GM18498 (cell line): ENCODE measurements around the gene CHD2.
"Not testable (repeated sequence)": the region's sequence is repeated elsewhere in the genome, so short reads cannot be mapped to it uniquely, and the experiment has no call there.

ENCODE experiments used
- ATAC-seq: cut with Tn5 transposase; IDR thresholded peaks from one replicate; pipeline ENCODE4 v1.9.1; 2021; ENCODE audit warnings: mild to moderate bottlenecking, moderate library complexity; ENCODE audit not compliant: unreplicated experiment

Gene CHD2

DNA sequence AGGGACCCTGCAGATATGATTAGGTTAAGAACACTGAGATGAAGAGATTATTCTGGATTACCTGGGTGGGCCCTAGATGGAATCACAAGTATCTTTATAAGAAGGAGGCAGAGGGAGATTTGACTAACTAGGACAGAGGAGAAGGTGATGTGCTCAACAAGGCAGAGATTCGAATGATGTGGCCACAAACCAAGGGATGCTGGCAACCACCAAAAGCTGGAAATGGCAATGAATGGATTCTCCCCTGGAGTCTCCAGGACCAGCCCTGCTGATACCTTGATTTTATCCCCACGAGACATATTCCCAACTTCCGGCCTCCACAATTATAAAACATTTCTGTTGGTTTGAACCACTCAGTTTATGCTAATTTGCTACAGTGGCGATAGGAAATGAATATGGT lies 146.0 kb downstream of the CHD2 start:
- no peak for ATAC-seq

DNA sequence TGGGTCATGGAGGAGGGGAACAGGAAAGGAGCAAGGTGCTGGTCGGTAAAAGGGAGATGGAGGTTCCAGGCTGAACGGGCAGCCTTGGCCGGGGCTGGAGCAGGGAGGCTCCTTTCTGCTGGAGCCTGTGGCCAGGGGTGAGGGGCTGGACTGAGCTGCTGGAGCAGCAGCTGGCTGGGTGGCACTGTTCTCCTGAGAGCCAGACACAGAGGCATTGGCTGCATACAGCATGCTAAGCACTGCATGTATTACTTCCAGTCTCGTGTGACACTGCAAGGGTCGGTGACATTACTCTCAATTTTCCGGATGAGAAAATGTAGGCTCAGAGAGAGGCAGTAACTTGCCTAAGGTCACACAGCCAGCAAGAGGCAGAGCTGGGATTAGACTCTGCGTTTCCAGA lies 146.6 kb downstream of the CHD2 start:
- ATAC-seq = no peak

DNA sequence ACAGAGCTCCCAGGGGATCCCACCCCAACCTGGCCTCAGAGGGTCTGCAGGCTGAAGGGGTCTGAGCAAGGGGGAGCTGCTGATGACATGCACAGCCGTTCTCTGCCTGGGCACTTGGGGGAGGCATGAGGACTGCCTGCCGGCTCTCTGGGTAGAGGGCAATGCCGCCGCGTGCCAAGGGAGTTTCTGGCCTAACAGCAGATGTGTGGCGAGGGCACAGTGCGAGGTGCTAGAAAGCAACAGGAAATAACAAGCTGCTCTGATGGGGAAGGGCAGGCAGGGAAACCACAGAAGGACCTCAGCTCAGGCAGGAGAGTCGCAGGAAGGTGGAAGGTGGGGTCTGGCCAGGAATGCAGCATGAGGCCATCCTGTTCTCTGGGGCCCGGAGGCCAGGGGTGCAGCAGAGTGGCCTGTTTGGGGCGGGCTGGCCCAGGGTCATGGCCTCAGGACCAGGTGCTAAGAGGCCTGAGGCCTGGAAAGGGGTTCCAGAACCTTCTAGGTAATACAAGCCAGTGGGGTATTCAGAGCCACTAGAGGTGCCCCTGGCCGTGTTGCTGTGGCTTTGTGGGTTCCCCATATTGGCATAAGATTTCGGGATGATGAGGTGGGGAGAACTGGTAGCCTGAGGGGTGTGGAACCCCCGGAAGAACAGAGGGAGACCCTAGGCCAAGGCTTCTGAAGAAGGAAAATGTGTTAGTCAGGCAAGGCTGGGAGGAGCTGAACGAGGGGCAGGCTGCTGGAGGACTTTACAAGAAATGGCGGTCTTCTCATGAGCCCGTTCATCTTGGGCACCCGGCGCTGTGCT lies 147.7 kb downstream of the CHD2 start:
- peak; percentile 56 for ATAC-seq

DNA sequence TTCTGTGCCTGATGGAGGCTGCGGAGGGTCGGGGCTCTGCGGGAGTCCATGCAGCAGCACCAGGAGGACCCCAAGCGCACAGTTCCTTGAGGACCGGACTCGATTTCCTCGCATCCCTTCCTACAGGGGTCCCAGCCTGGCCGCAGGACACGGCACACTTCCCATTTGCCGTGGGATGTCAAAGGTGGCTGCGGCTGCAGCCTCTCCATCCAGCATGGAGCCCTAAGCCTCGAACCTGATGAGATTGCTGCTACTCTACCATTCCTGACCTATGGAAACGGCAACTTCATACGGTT lies 148.2 kb downstream of the CHD2 start:
- no peak for ATAC-seq

DNA sequence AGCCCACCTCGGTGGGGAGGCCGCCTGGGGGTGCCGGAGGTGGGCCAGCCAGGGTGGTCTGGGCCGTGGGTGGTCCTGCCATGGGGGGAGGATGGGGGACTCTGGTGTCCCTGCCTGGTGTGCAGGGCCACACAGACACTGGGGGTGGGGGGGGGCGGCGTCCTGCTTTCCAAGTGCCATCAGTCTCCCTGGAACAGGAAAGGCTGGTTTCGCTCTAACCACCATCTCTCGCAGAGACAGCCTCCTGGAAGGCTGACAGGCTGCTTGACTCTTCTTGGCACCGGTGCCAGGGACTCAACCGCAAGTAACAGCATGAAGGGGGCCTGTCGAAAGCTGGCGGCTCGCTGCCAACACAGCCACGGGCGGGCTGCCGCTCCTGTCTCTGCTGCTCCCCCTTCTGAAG lies 148.6 kb downstream of the CHD2 start:
- no peak for ATAC-seq

DNA sequence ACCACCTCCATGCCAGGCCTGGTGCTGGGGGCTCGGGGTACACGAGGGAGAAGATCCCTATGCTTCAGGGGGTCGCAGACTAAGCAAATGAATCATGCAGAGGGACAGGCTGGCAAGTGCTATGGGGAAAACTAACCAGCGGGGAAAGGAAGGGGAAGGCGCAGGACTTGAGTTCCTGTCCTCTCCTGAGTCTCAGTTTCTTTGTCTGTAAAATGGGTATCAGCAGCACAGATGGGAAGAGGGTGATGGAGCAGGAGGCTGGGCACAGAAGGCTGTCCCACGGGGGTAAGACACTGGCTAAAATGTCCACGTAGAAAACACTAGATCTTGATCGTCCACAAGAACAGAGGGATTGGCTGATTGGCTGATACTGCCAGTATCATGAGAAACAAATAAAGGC lies 149.1 kb downstream of the CHD2 start:
- no peak for ATAC-seq

DNA sequence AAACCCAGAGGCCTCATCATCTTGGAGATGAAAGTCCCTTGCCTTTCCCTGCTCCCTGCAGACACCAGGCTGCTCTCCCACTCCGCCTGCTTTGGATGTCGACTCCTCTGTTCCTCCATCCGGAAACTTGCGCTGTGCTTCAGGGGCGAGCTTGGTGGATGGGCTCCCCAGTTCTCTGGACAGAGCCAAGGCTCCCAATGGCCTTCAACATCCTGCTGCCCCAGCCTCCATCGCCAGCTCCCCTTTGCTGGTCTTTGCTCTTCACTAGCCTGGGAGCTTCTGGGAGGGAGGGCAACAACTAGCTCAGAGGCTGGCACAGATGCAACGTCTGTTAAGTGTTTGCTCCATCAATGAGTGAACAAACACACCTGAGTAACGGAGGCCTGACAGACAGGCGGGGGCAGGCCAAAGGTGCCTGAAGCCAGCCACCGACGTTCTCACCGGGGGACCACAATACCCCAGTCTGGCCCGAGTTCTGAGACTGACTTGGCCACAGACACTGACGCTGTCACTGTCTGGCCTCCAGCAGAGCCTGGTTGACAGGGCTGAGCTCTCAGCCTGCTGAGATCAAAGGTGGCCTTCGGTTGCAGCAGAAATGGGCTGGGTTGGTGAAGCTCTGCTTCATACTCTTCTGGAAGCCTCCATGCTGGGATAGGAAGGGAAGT lies 149.9 kb downstream of the CHD2 start:
- no peak for ATAC-seq

DNA sequence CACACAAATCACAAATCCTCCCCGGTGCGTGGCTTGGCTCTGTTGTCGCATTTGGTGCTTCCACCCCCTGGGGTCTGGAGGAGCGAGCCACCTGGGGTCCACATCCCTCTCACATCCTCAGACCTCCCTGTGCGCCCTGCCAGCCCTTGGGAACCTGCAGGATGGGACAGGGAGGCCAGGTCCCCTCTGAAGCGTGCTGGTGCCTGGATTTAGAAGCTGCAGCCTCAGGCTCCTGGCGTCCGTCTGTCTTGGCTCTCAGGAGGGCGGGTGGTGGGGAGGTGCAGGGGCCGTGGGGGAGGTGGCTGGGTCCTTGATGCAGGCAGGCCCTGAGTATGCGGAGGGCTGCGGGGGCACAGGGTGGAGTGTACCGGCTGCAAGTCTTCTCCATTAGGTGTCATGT lies 150.5 kb downstream of the CHD2 start:
- no peak for ATAC-seq

DNA sequence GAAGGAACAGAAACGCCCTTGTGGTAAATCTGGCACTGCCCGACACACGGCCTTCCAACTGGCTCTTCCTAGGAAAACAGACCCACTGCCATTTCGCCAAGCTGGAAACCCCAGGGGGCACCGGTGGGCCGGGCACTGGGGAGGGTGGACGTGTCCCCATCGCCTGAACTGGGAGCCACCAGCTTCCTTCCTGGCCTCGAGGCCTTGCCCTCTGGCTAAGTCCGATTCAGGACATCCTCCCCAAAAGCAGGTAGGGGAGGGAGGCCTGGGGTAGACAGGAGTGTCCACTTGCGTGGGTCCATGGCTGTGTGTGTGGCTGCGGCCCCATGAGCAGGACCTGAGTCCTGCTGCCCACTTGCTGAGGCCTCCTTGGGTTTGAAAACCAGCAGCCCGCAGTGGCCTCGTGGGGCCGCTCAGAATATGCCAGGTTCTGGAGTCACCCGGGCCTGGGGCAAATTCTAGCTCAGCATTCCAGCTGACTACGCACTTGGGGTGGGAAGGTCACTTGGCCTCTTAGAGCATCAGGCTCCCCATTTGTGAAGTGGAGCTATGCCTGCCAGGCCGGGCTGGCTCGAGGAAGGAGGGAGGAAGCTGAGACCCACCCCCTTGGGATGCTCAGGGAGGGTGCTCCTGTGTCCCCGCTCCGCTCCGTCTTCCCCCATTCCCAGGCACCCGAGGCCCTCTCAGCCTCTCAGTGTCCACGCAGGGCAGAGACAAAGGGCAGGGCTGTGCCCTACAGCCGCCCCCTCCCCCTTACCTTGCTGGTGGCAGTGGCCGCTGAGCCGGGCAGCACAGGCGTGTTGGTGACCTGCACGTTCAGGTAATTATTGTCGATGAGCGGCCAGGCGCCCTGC lies 151.3 kb downstream of the CHD2 start:
- no peak for ATAC-seq

DNA sequence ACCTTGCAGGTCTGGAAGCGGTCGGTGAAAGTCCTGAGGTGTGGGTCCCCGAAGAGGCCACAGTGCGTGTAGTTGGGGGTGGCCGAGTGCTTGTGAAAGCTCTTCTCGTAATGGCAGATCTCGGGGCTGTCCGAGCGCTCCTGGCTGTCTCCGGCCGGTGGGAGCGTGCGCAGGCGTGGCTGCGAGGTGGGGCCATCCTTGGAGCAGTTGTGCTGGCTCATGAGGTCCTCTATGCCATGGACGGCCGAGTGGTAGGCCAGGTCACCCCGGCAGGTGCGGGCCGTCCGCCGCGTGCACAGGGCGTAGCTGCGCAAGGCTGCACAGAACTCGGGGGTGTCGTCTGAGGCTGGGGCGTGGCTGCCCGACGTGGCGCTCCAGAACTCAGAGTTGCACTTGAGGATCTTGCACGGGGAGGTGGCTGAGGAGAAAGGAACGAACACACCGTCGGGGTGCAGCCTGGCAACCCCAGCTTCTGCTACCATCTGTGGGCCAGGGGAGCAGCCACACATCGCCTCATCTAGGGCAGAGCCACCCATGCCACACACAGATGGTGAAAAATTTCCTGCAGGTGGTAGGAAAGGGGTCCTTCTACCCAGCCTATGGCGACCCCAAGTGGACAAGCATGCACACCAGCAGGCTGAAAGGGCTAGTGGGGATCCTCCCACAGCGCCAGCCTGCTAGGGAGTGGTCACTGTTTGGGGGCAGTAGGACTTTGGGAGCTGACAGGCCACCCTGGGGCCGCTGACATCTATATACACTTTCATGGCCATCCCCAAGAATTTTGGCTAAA lies 152.2 kb downstream of the CHD2 start:
- ATAC-seq = no peak

DNA sequence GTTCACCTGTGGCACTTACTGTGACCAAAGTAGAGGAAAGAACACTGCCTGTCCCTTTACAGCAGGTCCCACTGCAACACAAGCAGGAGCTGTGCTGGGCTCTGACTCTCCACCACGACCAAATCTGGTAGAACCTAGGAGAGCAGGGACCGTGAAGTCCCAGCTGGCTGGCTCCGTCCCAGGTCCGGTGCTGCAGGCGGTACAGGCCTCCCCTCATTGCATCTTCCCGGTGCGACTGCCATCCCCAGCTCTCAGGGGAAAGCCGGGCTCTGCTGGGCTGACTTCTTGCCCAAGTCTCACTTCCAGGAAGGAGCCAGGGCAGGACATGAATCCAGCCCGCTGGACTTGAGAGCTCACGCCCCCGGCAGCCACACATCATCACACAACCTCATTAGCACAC lies 155.1 kb downstream of the CHD2 start:
- ATAC-seq = no peak

DNA sequence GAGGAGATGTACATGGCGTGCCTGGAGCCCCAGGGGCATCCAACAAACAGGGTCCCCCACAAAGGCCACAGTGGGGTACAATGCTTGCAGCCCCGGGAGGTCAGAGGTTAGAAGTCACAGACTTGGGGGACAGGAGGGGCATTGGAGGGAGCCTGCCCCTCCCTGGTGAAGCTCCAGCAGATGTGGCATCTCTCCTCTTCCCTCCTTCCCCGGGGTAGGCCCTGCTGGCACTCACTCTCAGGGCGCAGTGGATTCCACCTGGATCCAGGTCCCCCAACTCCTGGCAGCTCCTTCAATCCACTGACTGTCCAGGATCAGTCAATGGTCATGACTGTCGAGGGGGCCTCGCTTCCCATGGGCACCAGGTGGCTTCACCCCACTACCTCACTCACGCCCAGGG lies 156.7 kb downstream of the CHD2 start:
- ATAC-seq = no peak

DNA sequence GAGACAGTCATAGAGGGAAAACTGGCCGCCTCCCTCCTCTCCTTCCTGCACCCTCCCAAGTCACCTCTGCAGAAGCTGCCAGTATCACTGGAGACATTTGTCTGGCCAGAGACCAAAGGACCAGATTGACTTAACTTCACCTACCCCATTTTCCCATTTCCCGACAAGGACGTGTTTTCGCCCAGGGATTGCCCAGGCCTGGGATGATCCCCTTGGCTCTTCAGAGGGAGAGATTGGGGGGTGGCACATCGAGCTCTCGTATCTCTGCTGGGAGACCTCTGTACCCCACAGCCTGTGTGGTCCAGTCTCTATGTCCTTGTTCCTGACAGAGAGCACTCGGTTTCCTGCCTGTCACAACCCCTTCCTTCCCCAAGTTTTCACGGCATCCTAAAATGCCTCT lies 157.5 kb downstream of the CHD2 start:
- ATAC-seq = no peak

DNA sequence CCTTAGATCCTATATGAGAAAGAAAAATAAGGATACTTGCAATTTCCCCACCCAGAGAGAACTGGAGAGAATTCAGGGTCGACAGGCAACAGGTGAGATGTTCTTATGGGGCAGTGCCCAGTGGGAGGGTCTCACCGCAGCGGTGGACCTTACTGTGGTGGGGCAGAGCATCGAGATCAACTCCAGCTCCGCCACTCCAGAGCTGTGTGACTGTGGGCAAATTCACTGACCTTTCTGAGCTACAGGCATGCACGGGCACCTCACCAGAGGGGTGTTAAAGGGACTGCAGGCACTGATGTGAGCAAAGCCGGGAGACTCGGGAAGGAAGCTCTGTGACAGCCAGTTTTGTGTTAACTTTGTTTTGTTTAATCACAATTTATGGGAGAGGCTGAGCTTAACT lies 158.0 kb downstream of the CHD2 start:
- no peak for ATAC-seq

DNA sequence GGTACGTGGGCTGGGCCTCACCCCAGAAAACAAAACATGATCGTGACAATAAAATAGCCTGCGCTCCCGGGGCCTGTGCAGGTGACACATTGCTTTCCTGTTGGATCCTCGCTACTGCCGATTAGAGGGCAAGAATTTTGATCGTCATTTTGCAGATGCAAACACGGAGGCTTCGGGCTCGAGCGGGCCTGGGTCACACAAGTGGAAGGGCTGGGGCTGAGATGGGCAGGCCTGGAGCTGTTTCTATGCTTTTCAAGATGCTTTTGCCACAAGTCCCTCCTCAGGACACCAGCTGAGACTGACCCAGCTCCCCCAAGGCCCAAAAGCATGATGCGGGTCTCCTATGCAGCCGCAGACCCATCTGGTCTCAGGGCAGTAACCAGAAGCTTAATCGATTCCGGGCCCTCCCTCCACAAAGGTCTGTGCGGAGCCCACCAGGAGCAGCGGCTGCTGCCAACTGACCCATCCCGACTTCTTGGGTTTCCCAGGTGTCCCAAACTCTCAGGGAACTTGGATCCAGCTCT lies 158.8 kb downstream of the CHD2 start:
- ATAC-seq = no peak

DNA sequence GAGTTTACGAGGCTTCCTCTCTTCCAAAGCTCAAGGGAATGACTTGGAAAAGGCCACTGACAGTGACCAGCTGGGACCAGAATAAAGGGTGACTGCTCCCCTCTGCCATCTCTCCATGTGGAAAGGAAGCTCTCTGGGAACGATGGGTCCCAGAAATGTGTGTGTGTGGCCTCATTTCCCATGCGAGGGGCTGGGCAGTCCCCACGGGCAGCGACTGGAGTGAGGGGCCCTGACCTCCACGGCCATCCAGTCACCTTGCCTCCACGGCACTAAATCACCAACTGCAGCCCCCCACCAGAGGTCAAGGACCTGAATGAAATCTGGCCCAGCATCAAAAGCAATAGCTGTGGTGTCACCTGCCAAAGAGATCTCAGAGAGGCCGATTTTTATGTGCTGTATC lies 159.3 kb downstream of the CHD2 start:
- no peak for ATAC-seq

DNA sequence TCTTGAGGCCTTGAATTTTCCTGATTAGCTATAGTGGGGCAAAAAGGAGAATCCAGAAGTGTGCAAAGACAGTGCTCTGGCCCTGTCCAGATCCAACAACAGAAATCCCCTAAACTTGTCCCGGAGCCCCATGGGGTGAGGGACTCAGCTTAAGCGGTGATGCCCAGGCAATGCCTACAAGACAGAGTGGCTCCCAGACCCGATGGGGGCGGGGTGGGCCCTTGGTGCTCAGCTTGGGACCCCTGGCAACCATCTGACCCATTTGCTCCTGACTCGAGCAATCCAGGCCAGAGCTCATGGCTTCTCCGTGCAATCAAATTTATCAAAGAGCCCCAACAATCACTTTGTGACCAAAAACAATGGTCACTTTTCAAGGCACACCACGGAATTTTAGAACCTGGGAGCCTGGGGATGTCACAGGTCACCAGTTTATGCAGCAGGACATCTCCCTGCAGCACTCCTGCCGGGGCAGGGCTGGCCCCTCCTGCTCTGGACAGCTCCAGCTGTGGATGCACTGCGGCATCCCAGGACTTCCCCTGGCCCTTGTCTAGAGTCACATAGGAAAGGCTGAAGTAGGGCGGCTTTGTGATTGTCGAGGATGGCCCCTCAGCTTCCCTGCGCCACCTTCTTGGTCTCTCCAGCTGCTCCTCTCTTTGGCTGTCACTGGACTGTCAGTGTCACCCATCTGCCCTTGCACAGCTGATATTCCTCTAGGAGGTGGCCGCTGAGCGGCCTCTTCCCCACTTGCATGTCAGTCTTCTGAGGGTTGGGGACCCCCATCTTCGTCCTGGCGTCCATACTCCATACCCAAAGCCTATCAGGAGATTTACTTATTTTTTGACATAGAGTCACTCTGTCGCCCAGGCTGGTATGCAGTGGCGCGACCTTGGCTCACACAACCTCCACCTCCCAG lies 160.5 kb downstream of the CHD2 start:
- no peak for ATAC-seq

DNA sequence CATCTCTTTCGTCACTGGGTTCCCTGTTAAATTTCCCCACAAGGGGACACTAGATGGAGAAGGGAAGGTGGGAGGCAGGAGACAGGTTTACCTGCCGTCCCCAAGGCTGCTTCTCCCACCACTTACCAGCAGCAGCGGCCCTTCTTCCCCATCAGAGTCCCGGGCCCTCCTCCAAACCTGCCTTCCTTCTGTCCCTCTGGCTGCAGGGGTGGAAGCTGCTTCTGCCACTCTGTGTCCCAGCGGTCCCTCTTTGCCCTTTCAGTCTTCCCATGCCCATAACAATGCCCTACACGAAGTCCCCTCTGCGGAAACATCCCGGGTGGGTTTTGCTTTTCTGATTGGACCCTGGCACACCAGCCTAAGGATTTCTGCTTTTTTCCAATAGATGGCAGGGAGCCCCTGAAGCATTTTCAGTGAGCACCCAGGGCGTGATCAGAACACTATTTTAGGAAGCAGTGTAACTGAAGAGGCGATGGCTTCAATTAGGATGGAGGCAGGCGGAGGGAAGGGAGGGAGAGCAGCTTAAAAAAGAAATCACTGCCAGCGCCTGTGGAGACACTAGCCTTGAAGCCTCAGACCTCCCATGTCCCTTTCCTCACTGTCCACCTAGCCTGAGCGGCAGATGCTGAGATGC lies 162.6 kb downstream of the CHD2 start:
- not testable (repeated sequence) for ATAC-seq

DNA sequence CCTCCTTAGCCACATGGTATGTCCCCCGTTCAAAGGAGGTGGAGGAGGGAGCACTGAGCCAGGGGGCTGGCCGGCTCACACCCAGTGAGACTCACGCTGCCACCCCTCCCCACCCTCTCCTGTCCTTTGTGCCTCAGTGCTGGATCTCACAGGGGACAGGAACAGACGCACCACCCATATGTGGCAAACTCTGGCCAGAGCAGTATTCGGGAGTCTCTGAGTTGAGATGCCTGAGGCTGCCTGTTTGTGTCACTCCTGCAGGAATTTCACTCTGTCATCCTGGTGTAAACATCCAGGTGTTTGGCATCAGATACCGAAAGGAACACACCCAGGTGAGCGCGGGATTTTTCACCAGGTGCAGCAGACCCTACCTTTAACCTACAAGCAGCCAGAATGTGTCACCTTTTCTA lies 163.1 kb downstream of the CHD2 start:
- no peak for ATAC-seq
